Activated CD4-positive, alpha-beta T cell treated with anti-CD3 and anti-CD28 coated beads, Interleukin-2, amount 50 U/mL, for 4 hours (primary cell): ENCODE results near the gene AP3S1.

ENCODE experiments used
- DNase-seq, 2 experiments: peaks; one replicate each; pipeline ENCODE4 v3.0.0-alpha.2; 2020

The AP3S1 gene

DNA sequence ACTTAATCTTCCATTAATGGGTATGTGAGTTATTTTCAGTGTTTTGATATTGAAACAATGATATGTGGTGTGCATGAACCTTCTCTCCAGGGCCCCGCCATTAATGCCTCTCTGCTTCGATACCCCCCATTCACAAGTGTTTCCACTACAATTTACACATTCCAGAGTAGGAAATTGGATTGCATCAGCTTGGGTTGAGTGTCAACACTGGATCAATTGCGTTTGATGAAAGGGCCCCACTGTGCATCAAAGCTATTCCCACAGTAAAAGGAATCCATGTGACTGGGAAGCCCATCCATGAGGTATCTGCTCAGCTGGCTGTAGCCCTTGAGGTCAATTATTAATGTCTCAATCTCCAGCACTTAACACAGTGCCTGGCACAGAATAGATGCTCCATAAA is 102.8 kb downstream of the AP3S1 start:
- no peak for DNase-seq

- DNase-seq, result no peak
Observed at GRCh38 chr5:115946655-115947054, 104.9 kb downstream of the AP3S1 start.

DNA sequence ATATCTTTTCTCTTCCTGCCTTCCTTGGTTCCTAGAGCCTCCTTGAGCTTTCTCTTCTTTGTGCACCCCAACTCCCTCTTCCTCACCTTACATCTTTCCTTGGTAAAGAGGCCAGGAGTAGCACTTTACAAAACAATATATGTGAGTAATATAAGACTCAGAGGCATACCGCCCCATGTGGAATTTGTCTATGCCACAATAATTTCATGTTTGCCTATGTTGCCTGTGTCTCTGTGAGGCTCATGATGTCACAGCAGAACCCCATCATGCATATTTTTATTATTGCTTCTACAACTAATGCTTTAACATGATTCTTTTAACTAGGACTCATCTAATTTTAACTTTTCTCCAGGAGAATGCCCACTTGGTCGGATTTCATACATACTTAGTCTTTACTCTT is 105.5 kb downstream of the AP3S1 start:
- no peak for DNase-seq

- no peak for DNase-seq
Observed at GRCh38 chr5:115948091-115948534, 106.4 kb downstream of the AP3S1 start.

- no peak for DNase-seq
Observed at GRCh38 chr5:115949096-115949495, 107.4 kb downstream of the AP3S1 start.

- DNase-seq, result no peak
Observed at GRCh38 chr5:115952588-115952987, 110.9 kb downstream of the AP3S1 start.

DNA sequence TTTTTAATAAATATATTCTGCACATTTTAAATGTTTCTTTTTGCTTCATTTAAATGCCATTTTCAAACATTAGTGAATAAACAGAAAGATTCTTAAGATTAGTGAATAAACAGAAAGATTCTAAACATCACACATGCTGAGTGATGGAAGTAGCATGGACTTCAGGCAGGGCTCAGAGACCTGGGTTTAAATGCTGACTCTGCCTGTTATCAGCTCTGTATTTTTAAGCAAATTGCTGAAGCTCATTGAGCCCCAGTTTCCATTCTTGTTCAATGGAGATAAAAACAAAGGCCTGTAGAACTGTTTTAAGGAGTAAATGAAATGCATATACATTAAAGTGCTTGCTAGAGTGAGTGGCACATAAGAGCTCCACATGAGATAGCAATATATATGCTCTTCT is 112.4 kb downstream of the AP3S1 start:
- DNase-seq, result no peak

- no peak for DNase-seq
Observed at GRCh38 chr5:115956957-115957356, 115.2 kb downstream of the AP3S1 start.

- no peak for DNase-seq
Observed at GRCh38 chr5:115961381-115962238, 119.9 kb downstream of the AP3S1 start.

- no peak for DNase-seq
Observed at GRCh38 chr5:115962239-115962564, 120.5 kb downstream of the AP3S1 start, which contains the start of gene LVRN. TSS of gene LVRN (plus strand) at chr5:115962475. CDS start at chr5:115962618, 143 bp downstream.

DNA sequence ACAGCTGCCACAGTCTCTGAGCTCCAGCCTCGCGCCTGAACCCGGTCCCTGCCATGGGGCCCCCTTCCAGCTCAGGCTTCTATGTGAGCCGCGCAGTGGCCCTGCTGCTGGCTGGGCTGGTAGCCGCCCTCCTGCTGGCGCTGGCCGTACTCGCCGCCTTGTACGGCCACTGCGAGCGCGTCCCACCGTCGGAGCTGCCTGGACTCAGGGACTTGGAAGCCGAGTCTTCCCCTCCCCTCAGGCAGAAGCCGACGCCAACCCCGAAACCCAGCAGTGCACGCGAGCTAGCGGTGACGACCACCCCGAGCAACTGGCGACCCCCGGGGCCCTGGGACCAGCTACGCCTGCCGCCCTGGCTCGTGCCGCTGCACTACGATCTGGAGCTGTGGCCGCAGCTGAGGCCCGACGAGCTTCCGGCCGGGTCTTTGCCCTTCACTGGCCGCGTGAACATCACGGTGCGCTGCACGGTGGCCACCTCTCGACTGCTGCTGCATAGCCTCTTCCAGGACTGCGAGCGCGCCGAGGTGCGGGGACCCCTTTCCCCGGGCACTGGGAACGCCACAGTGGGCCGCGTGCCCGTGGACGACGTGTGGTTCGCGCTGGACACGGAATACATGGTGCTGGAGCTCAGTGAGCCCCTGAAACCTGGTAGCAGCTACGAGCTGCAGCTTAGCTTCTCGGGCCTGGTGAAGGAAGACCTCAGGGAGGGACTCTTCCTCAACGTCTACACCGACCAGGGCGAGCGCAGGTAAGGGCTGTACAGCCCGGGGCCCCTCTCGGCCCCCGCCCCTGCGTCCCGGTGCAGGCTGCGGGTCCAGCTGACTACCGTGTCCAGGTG is 121.0 kb downstream of the AP3S1 start:
- no peak for DNase-seq

DNA sequence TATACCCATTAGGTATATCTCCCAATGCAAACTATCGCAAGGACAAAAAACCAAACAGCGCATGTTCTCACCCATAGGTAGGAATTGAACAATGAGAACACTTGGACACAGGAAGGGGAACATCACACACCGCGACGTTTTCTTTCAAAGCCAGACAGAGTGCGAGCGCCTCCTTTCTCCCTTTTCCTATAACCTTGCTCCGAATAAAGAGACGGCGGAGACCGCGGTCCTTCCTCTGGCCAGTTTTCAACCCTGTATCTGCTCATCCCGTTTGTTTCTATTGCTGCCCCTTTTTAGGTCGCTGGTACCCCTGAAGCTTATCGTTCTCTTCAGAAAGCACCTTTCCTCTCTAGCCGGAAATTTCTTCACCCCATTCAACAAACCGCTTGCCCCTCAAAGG is 121.8 kb downstream of the AP3S1 start:
- no peak for DNase-seq
